CD1c-positive myeloid dendritic cell (primary cell): Measurements from ENCODE around the gene OR13A1.
"Not testable (repeated sequence)": the region's sequence is repeated elsewhere in the genome, so short reads cannot be mapped to it uniquely, and the experiment has no call there.

Source experiments
- DNase-seq: peaks from one replicate; pipeline ENCODE4 v3.0.0-alpha.2; 2016; ENCODE audit errors: extremely low spot score

The OR13A1 gene, protein sequence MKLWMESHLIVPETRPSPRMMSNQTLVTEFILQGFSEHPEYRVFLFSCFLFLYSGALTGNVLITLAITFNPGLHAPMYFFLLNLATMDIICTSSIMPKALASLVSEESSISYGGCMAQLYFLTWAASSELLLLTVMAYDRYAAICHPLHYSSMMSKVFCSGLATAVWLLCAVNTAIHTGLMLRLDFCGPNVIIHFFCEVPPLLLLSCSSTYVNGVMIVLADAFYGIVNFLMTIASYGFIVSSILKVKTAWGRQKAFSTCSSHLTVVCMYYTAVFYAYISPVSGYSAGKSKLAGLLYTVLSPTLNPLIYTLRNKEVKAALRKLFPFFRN

GRCh38 chr10:45315508-45315907 is at the start of gene OR13A1:
Gene OR13A1, minus strand, starts transcription at chr10:45315608. Its CDS starts 11,186 bp downstream, at chr10:45304422.
- no peak for DNase-seq

GRCh38 chr10:45361983-45362799 is 46.8 kb upstream of the OR13A1 start:
- not testable (repeated sequence) for DNase-seq

DNA sequence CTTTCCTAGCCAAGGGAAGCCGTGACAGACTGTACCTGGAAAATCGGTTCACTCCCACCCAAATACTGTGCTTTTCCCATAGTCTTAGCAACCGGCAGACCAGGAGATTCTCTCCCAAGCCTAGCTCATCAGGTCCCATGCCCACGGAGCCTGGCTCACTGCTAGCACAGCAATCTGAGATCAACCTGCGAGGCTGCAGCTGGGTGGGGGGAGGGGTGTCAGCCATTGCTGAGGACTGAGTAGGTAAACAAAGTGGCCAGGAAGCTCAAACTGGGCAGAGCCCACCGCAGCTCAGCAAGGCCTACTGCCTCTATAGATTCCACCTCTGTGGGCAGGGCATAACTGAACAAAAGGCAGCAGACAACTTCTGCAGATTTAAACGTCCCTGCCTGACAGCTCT is 43.6 kb upstream of the OR13A1 start:
- DNase-seq: not testable (repeated sequence)

- no peak for DNase-seq
These were observed 40.1 kb upstream of the OR13A1 start for GRCh38 chr10:45355494-45355893.

DNA sequence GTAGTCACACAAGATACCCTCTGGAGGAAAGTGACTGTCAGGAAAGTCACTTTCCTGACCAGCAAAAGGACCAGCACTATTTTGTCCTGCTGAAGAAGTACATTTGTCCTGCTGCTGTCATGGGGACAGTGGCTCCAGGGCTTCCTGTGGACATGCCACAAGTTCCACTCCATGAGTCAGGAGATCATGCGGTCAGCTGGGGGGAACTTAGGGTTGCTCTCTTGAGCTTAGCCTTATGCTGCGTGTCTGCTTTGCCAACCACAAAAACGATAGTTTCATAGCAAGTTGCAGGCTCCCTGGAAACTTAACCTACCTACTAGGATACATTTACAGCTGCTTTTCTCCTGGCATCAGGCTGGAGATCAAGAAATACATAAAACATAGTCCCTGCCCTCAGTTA is 38.9 kb upstream of the OR13A1 start:
- DNase-seq: peak; percentile 81

GRCh38 chr10:45353186-45353585 is 37.8 kb upstream of the OR13A1 start:
- DNase-seq: peak; percentile 61

DNA sequence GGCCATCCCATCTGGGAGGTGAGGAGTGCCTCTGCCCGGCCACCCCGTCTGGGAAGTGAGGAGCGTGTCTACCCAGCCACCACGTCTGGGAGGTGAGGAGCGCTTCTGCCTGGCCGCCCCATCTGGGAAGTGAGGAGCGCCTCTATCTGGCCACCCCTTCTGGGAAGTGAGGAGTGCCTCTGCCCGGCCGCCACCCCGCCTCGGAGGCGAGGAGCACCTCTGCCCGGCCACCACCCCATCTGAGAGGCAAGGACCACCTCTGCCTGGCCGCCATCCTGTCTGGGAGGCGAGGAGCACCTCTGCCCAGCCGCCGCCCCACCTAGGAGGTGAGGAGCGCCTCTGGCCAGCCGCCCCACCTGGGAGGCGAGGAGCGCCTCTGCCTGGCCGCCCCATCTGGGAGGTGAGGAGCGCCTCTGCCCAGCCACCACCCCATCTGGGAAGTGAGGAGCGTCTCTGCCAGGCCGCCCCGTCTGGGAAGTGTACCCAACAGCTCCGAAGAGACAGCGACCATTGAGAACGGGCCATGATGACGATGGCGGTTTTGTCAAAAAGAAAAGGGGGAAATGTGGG is 32.9 kb upstream of the OR13A1 start:
- DNase-seq: not testable (repeated sequence)

DNA sequence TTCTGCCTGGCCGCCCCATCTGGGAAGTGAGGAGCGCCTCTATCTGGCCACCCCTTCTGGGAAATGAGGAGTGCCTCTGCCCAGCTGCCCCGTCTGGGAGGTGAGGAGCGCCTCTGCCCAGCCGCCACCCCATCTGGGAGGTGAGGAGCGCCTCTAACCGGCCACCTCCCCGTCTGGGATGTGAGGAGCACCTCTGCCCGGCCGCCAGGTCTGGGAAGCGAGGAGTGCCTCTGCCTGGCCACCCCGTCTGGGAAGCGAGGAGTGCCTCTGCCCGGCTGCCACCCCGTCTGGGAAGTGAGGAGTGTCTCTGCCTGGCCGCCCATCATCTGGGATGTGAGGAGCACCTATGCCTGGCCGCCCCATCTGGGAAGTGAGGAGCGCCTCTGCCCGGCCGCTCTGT is 32.1 kb upstream of the OR13A1 start:
- DNase-seq: not testable (repeated sequence)

- not testable (repeated sequence) for DNase-seq
These were observed 31.4 kb upstream of the OR13A1 start for GRCh38 chr10:45346652-45347335.

DNA sequence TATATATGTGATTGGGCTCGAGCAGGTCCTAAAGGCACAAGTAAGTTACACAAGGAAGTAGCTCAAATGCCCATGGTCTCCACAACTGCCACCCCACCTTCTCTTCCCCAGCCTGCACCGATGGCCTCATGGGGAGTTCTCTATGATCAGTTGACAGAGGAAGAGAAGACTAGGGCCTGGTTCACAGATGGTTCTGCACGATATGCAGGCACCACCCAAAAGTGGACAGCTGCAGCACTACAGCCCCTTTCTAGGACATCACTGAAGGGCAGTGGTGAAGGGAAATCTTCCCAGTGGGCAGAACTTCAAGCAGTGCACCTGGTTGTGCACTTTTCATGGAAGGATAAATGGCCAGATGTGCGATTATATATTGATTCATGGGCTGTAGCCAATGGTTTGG is 25.0 kb upstream of the OR13A1 start:
- DNase-seq: not testable (repeated sequence)

DNA sequence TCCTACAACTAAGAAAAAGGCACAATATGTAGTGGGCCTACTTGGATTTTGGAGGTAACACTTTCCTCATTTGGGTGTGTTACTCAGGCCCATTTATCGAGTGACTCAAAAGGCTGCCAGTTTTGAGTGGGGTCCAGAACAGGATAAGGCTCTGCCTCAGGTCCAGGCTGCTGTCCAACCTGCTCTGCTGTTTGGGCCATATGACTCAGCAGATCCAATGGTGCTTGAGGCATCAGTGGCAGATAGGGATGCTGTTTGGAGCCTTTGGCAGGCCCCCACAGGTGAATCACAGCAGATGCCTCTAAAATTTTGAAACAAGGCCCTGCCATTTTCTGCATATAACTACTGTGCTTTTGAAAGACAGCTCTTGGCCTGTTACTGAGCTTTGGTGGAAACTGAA is 24.5 kb upstream of the OR13A1 start:
- no peak for DNase-seq

GRCh38 chr10:45331824-45332223 is 16.4 kb upstream of the OR13A1 start:
- DNase-seq: not testable (repeated sequence)

DNA sequence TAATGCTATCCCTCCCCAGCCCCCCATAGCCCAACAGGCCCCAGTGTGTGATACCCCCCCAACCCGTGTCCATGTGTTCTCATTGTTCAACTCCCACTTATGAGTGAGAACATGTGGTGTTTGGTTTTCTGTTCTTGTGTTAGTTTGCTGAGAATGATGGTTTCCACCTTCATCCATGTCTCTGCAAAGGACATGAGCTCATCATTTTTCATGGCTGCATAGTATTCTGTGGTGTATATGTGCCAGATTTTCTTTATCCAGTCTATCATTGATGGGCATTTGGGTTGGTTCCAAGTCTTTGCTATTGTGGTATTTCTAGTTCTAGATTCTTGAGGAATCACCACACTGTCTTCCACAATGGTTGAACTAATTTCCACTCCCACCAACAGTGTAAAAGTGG is 11.5 kb upstream of the OR13A1 start:
- not testable (repeated sequence) for DNase-seq

DNA sequence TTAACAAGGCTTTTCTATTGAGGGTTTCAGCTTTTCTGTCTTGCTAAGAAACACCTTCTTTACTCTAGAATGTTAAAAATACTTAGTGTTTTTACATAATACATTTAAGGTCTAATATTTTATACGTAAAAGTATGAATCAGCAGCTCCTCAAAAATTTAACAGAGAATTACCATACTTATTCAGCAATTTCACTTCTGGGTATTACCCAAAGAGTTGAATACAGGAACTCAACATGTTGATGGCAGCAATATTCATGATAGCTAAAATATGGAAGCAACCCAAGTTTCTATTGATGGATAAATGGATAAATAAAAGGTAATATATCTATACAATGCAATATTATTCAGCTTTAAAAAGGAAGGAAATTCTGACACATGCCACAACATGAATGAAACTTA is 9.7 kb upstream of the OR13A1 start:
- peak; percentile 15 for DNase-seq

DNA sequence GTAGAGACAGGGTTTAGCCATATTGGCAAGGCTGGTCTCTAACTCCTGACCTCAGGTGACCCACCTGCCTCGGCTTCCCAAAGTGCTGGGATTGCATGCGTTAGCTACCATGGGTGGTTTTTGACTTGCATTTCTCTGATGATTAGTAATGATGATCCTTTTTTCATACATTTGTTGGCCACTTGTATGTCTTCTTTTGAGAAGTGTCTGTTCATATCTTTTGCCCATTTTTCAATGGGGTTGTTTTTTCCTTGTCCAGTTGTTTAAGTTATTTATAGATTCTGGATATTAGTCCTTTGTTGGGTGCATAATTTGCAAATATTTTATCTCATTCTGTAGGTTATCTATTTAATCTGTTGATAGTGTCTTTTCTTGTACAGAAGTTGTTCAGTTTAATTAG is 4.3 kb upstream of the OR13A1 start:
- DNase-seq: no peak

DNA sequence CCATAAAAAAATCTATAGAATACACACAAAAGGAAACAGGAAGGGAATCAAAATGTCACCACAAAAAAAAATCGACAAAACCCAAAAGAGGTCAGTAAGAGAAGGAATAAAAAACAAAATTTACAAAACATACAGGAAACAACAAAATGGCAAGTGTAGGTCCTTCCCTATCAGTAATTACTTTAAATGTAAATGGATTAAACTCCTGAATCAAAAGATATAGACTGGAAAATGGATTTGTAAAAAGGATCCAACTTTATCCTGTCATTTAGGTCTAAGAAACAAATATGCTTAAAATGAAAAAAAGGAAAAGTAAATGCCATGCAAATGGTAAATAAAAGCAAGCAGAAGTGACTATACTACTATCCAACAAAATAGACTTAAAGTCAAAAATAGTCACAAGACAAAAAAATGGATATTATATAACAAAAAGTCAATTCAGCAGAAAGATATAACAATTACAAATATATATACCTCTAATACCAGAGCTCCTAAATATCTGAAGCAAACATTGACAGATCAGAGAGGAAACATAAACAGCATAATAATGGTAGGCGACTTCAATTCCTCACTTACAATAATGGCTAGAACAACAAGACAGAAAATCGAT is 2.0 kb downstream of the OR13A1 start:
- DNase-seq: no peak

- DNase-seq: peak; percentile 48
These were observed 6.7 kb downstream of the OR13A1 start for GRCh38 chr10:45308707-45309106.

- DNase-seq: no peak
These were observed 12.8 kb downstream of the OR13A1 start for GRCh38 chr10:45302573-45302972.

DNA sequence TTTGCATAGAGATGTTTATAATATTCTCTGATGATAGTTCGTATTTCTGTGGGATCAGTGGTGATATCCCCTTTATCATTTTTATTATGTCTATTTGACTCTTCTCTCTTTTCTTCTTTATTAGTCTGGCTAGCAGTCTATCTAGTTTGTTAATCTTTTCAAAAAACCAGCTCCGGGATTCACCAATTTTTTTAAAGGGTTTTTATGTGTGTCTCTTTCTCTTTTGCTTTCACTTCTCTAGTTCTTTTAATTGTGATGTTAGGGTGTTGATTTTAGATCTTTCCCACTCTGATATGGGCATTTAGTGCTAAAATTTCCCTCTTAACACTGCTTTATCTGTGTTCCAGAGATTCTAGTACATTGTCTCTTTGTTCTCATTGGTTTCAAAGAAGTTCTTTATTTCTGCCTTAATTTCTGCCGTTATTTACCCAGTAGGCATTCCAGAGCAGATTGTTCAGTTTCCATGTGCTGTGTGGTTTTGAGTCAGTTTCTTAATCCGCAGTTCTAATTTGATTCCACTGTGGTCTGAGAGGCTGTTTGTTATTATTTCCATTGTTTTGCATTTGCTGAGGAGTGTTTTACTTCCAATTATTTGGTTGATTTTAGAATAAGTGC is 17.0 kb downstream of the OR13A1 start:
- DNase-seq: not testable (repeated sequence)

- DNase-seq: no peak
These were observed 20.7 kb downstream of the OR13A1 start for GRCh38 chr10:45294681-45295080.

DNA sequence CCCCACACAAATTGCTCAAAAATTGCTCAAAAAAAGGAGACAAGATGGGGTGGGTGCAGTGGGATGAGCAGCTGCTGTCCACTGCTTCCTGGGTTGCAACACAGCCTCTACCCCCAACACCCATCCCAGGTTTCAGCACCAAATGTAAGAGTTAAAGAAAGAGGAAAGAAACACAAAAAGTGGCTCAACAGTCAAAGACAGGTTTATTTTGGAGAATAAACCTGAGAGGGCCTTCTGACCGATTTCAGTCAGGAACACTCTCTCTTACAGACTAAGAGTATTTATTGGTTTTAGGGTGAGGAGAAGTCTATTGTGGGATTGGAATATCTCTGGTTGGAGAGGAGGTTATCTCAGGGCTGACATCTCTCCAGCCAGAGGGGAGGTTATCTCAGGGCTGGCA is 28.4 kb downstream of the OR13A1 start:
- DNase-seq: no peak
